SK-N-MC (cell line): ENCODE measurements around the gene TAS2R40.

Experiments used
- EZH2 ChIP-seq: fragments of 200-600 bp; sonication (generic); IDR thresholded peaks from one replicate; pipeline ENCODE4 v1.6.1; 2017; ENCODE audit warnings: antibody characterized with exemption
- FOXP2 ChIP-seq: optimal IDR thresholded peaks from 2 replicates; pipeline ENCODE3; 2011; ENCODE audit warnings: mild to moderate bottlenecking, moderate library complexity; ENCODE audit not compliant: insufficient read depth; ENCODE audit errors: extremely low read length, control extremely low read depth
- POLR2AphosphoS5 ChIP-seq: IDR thresholded peaks from 2 replicates; pipeline ENCODE4 v1.6.1; 2012; ENCODE audit warnings: mild to moderate bottlenecking, low read depth, low read length, borderline replicate concordance

- TF ChIP-seq EZH2 (no peak), POLR2AphosphoS5 (no peak), FOXP2 (no peak)
Observed at GRCh38 chr7:143199040-143199439, 22.8 kb upstream of the TAS2R40 start.
